ENCODE data around the gene FBH1. TPM values are rescaled to one million over a fixed set of nuclear protein-coding genes. Genes with fewer than 3 reads are reported as not detected.
"Not testable (repeated sequence)": the region's sequence is repeated elsewhere in the genome, so short reads cannot be mapped to it uniquely, and the experiment has no call there.

The FBH1 gene
- total RNA-seq, 1 donor from 2014 or later = 67.1 TPM

DNA sequence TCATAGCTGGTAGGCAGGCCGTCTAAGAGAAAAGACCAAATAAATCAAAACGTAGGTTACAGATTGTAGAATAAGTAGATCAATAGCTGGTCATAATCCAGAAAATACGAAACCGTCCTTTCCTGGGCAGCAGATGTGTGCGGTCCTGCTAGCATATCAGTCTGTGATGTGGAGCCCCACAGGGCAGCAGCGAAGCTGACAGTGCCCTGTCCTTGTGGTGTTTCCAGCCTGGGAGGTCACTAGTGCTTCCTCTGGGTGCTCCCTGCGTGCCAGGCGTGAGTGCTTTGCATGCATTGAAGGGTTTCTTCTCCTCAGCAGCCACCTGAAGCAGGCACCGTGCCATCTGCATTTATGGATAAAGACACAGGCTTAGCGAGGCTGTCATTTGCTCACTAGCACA, 45.6 kb downstream of the FBH1 start:
- intact Hi-C loops (cut with micrococcal nuclease) = no loop called here

DNA sequence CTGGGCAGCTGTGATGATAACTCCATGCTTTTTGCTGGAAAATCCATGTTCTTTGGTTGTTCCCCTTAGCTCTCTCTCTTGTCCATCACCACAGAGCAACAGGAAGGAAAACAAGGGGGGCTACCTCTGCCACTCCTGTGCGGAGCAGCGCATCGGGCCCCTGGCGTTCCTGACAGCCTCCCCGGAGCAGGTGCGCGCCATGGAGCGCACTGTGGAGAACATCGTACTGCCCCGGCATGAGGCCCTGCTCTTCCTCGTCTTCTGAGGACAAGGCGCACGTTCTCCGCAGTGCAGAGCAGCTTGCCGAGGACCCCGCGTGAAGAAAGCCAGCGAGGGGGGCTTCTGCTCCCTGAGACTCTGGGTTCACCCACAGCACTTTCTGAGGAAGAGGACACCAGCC, 47.0 kb downstream of the FBH1 start:
- intact Hi-C loops (cut with micrococcal nuclease) = no loop called here

DNA sequence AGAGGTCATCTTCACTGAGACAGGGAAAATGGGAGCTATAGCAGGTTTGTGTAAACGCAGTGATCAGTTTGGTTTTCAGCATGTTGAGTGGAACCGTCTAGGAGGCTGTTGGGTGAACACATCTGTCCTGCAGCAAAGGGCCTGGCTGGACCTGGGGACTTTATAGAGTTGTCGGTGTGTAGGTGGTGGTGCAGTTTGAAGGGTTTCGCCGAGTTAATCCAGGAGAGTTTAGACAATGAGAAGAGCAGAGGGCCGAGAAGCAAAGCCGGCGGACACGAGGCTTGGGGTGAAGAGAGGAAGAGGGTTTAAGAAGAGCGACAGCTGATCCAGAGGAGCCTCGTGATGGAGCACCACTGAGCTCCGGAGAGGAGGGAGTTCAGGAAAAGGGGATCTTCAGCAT, 48.2 kb downstream of the FBH1 start:
- intact Hi-C loops (cut with micrococcal nuclease) = no loop called here

DNA sequence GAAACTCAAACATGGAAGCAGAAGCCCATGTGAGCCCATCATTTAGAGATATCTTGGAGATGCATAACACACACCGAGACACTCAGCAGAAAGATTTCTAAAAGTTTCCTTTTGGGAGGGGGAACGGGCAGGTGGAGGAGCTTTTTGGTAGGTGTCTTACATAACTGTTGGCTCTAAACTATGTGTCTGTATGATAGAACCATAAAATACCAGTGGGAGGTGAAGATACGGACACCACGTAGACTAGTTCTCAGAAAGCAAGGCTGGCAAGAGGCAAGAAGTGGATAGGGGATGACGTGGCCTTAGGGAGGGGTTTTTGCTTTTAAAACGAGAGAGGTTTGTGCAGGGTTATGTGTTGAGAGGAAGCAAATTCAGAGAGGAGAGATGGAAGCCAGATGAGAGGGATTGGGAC, 50.8 kb downstream of the FBH1 start:
- intact Hi-C loops (cut with micrococcal nuclease) = no loop called here

DNA sequence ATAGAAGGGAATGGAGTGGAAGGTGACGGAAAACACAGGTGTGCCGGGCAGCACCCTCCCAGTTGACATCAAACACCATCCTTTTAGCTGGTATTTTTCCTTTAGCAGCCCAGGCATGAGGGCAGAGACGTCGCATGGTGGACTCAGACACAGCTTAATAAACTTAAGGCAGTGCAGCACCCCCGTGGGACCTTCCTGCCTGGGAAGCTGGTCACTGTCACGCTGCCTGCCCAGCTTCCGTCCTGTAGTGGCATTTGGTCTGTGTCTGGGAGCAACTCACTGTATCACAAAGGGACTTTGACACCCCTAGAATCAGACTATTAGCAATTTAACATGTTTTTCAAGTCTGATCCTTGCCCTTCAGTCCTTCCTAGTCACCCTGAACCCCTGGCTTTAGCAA, 51.5 kb downstream of the FBH1 start:
- intact Hi-C loops (cut with micrococcal nuclease) = no loop called here

DNA sequence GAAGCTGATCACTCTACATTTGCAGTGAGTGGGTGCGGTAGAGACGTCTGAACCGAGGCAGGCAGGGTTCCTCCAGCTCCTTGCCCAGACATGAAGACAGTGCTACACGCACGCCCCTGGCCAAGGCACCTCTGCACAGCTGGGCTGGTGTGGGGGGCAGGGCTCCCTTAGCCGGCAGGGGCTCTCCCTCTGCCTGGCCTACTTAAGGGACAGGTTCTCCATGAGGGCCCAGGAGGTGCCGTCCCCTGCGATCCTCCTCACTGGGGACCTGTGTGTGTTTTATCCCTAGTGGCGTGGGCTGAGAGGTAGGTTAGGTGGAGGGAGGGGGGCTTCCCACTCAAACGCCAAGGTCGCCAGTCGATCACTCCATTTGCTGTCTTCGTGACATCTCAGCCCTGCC, 52.0 kb downstream of the FBH1 start:
- intact Hi-C loops (cut with micrococcal nuclease) = no loop called here

DNA sequence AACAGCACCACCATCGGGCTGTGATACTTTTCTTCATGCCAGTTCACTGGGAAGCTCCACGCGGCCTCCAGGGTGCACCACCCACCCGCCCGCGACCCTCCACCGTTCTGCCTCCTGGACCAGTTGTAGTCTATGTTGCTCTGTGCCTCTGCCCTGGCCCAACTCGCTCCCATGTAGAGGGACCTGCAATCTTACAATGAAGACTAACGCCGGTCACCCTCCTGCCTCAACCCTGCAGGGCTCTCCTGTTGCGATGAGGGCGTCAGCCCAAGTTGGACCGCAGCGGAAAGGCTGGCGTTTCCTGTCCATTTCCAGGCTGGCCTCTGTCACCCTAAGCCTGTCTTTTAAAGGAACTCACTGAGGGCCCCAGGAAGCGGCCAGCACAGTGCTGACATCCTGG, 52.4 kb downstream of the FBH1 start:
- intact Hi-C loops (cut with micrococcal nuclease) = no loop called here

DNA sequence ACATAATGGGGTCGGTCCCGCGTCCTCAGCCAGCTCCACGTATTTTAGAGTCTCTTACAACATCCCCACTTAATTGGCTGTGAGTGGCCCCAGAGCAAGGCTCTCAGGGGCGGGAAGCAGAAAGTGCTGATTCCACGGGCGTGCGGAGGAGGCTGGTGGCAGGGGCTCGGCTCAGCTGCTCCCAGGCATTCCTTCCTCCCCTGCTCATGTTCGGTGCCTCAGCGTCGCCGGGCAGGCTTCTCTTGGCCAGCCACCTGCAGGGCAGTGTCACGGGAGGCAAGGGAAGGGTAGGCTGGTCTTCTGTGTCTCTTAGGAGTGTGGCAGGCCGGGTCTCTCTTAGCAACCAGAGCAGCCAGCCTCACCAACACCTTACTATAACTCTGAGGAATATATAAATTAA, 53.5 kb downstream of the FBH1 start:
- intact Hi-C loops (cut with micrococcal nuclease) = no loop called here

DNA sequence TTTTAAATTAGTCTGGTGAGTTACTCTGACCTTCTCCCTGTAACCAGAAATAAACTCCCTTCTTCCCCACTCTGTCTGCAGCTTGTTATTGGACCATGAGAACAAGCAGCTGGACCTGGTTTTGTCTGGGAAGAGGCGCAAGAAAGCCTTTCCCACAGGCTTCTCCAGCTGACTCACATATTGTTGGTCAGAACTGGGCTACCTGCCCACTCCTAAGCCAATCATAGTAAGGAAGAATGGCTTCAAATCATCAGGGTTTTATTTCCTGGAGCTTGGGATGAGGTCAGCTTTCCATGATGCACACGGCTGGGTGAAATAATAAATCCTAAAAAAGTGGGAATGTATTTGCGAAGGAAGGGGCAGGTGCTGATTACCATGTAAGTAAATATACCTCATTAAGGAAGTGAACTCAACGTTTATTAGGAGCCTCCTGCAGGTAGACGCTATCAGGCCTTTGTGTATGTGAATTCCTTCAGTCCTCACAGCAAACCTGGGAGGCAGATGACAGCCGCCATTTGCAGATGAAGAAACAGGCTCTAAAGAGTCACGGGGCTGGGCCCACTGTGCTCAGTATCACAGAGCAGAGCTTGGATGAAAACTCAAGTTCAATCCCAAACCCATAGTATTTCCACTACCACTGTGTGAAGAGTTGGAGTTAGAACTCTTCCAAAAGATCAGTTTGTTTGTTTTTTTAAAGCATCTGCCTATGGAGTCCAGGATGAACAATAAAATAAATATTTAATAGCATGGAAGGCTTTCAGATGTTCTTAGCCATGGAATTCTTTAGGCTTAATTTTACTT, 54.5 kb downstream of the FBH1 start:
- intact Hi-C loops (cut with micrococcal nuclease) = no loop called here

DNA sequence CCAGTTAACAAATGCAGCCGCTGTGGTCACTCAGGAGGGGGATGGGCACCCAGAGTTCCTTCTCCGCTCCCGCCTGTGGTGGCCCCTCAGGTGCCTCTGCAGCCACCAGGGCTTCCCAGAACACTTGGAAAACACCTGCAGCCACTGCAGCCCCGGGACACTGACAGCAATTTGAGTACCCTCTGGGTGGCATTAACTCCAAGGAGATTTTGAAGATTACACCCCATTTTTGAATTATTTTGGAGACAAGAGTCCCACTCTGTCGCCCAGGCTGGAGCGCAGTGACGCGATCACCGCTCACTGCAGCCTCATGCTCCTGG, 55.1 kb downstream of the FBH1 start:
- intact Hi-C loops (cut with micrococcal nuclease) = no loop called here

DNA sequence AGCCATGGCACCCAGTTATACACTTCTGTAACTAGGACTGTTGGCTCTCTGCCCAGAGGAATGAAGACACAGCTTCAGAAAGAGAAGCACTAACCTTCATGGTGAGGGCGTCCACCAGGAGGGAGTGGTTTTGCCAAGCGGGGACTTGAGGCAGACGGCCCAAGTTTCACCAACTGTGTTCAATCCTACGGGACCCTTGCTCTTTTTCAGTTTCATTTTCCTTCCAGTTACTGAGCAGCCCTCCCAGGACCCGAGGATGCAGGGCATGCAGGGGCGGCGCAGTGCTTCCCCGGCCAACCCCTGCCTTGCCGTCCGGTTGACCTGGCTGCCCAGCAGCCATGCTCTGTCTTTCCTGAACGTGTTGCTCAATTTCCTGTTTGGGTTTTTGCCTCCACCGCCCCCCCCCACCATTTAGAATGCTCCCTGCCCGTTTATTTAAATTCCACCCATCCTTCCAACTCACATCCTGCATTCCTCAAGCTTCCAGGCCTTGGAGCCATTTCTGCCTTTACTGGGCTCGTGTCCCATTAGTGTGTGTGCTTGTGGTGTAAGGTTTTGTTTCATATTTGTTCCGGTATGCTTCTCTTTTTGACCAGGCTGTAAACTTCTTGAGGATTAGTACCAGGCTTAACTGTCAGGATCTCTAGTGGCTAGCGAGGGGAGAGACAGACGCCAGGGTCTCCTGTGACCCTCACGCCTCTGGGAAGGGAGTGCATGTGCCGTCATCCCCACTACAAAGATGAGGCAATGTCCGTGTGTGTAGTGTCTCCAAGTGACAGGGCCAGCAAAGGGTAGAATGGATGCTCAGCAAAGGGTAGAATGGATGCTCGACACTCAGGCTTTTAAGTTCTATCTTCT, 55.7 kb downstream of the FBH1 start:
- intact Hi-C loops (cut with micrococcal nuclease) = no loop called here

DNA sequence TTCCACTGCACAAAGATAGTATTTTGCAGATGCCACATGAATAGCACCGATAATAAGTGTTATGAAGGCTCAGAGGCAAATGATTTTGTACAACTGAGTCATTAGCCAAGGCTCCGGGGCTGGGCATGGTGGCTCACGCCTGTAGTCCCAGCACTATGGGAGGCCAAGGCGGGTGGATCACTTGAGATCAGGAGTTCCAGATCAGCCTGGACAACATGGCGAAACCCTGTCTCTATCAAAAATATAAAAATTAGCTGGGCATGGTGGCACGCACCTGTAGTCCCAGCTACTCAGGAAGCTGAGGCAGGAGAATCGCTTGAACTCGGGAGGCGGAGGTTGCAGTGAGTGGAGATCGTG, 56.4 kb downstream of the FBH1 start:
- intact Hi-C loops (cut with micrococcal nuclease) = not testable (repeated sequence)

DNA sequence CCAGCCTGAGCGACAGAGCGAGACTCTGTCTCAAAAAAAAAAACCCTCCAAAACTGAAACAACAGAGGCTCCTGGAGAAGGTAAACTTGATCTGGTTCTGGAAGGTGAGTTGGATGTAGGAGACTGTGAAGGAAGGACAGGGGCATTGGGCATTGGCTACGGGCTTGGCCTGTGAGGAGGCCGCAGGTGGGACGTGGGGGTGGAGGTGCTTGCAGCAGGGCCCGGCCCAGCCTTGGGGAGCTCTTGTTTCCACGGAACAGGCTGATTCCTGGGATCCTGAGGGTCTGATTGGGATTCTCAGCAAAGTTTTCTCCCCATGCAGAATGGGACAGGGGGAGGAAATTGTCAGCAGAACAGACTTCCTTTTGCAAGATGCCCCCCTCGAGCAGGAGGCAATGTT, 56.7 kb downstream of the FBH1 start:
- intact Hi-C loops (cut with micrococcal nuclease) = no loop called here

DNA sequence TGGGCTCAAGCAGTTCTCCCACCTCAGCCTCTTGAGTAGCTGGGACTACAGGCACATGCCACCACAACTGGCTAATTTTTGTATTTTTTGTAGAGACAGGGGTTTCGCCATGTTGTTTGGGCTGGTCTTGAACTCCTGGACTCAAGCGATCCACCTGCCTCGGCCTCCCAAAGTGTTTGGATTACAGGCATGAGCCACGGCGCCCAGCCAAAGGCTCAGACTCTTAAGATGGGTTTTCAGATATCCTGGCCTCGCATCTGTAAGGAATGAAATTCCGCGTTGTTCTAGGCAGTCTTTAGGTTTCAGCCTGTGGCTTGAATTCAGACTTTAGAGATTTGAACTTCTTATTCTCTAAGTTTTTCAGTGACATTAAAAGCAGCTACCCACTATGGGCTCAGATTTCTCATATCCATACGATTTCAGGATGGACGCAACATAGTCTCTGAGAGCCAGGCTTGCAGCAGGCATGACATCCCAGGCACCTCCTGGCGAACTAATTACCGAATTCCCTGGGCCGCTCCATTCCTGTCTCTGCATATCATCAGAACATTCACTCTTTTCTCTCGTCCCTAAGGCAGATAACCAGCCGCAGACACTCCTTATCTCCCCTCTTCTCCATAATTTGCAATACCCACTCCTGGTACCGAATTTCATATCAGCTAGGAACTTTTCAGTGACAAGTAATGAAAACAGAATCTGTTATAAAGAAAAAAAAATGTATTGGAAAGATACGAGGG, 57.6 kb downstream of the FBH1 start:
- intact Hi-C loops (cut with micrococcal nuclease) = no loop called here

DNA sequence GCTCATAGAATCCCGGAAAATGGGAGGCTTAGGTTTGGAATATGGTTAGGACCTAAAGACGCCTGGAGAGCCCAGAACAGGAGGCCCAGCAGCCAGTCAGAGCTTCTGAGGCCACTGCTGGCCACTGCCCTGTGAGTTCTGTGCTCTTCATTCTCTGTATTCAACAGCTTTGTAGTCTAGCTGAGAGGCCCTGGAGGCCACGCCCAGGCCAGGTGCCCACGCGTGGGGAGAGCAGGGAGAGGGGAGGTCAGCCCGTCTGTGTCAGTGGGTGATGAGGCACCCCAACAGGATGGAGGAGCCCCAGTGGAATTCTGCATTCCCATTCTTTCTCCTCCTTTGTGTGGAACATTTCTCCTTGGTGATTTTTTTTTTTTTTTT, 58.2 kb downstream of the FBH1 start:
- intact Hi-C loops (cut with micrococcal nuclease) = no loop called here

DNA sequence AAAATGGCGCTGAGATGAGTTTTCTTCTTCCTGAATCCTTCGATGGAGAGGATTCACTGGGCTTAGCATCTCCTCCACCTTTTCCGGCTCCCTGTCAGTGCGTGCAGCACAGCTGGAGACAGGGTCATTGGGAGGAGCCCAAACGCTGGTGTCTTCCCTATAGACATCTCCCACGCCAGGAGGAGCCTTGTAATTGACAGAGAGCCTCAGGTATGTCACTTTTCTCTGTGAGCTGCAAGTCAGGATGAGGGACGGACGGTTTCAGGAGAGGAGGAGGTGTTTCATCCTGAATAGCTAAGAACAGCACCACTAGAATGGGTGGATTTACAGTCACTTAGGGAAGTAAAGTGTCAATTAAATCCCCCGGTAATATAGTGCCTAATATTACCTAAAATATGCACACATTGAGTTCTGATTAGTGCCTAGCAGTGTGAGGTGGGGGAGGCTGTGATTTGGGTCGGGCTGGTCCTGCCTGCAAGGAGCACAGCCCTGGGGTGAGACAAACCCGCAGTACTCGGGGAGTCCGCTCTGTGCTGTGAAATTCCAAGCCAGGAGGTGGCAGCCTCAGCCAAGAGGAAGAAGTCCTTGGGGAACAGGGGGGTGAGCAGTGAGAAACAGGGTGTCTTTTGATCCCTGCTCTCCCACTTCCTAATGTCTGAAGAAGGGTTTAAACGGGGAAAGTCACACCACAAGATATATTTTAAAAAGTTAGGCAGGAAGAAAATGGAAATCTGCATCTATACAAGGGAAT, 59.1 kb downstream of the FBH1 start:
- intact Hi-C loops (cut with micrococcal nuclease) = no loop called here

DNA sequence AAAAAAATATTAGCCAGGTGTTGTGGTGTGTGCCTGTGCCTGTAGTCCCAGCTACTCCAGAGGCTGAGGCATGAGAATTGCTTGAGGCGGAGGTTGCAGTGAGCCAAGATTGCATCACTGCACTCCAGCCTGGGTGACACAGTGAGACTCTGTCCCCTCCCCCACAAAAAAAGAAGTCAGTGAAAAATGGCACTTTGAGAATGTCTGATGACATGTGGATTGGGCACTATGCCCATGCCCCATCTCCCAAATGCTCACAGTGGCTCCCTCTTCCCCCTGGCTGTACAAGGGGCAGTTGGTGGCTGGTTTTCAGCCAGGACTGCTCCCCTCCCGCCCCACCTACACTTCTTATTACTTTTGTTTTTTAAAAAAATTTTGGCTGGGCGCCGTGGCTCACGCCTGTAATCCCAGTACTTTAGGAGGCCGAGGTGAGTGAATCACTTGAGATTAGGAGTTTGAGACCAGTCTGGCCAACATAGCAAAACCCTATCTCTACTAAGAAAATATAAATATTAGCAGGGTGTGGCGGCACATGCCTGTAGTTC, 61.2 kb downstream of the FBH1 start:
- intact Hi-C loops (cut with micrococcal nuclease) = no loop called here

DNA sequence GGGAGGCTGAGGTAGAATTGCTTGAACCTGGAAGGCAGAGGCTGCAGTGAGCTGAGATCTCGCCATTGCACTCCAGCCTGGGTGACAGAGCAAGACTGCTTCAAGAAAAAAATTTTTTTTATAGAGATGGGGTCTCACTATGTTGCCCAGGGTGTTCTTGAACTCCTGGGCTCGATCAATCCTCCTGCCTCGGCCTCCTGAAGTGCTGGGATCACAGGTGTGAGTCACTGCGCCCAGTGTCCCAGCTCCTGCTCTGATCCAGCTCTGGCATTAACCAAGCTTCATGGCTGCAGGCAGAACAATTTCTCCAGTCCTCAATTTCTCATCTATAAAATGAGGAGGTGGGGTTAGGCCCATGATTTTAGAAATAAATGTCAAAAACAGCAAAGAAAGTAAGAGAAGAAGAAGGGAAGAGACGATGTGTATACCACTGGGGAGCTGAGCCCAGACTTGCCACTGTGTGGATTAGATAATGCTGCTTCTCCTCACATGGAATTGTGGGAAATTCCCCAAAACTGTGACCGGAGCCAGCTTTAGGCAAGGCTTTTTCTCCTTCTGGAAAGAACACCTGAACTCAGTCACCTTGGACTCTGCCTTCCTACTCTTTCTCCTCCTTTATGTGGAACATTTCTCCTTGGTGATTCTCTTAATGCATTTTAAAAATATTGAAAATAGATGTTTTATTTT, 61.8 kb downstream of the FBH1 start:
- intact Hi-C loops (cut with micrococcal nuclease) = no loop called here

DNA sequence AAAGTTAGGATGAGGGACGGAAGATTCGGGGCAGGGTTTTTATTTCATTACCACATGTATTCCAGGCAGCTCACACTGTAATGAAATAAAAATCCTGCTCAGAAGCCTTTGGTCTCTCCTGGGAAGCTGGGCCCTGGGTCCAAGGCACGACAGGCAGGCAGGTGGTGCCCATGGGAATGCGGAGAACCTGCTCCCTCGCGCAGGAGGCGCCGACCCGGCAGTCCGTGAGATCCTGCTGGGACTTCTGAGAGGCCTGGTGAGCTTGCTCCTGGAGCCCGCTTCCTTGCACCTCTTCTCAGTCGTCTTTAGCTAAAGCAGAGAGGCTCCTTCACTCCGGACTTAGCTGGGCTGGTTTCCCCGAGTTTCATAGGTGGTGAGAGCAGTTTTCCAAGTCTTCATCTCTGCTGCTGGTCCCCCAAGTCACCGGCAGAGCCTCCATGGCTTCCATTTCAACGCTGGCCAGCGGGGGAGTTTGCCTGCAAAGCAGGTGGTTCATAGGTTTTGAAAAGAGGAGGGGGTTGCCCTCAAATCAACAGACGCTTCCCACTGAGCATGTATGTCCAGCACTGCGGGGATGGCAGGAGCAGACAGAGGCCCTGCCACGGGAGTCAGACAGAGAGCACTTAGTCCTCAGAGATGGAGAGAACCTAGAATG, 62.8 kb downstream of the FBH1 start:
- intact Hi-C loops (cut with micrococcal nuclease) = no loop called here

DNA sequence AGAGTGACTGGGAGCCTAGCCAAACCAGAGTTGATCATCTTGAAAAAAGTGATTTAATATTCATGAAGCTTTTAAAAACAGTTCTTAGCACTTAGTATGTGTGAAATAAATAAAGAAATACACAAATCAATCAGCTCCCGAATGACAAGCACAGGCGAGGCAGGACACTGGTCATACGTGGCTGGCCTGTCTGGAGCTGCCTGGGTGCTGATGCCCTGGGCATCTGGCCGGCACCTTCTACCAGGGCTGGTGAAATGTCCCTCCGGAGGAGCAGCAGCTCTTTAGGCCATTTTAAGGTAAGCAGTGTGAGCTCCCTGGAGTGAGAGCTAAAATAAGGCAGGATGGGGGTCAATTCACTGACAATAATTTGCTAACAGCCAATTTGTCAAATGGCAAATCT, 63.6 kb downstream of the FBH1 start:
- intact Hi-C loops (cut with micrococcal nuclease) = no loop called here

Data from T-helper 1 cell treated with Interleukin-12 subunit alpha and Interleukin-12 subunit beta and Interleukin-4 antibody, amounts not matched to agents 30 ng/mL and 1 ng/mL, for 36 hours (primary cell).